Coronary artery (tissue), 2 donors: Measurements from ENCODE around the gene POC1A.

Source experiments
- DNase-seq: peaks from one replicate; pipeline ENCODE4 v3.0.0-alpha.2; 2017; ENCODE audit warnings: low spot score
- H3K27ac ChIP-seq, 2 donors: fragments of 200-600 bp; sonication (generic); one replicate each; pipeline ENCODE4 v1.5.1; 2016 to 2019
- H3K4me3 ChIP-seq: fragments of 200-600 bp; sonication (generic); 2 replicates; pipeline ENCODE4 v1.5.1; 2016; ENCODE audit warnings: mild to moderate bottlenecking, moderate library complexity
- CTCF ChIP-seq: fragments of 200-600 bp; sonication (generic); IDR thresholded peaks from one replicate; pipeline ENCODE4 v1.5.1; 2019; ENCODE audit warnings: antibody characterized with exemption

Gene POC1A

GRCh38 chr3:52029053-52029452, 125.2 kb downstream of the POC1A start:
- H3K4me3 ChIP-seq = no peak overlapping the region
- TF ChIP-seq CTCF = no peak
- peak overlapping the region in 1 of 2 donors; percentile 28 for H3K27ac ChIP-seq
- DNase-seq = no peak

- TF ChIP-seq CTCF = no peak
- Histone ChIP-seq H3K27ac (peak overlapping the region in 1 of 2 donors; percentile 28), H3K4me3 (no peak overlapping the region)
- no peak for DNase-seq
Observed at GRCh38 chr3:52028572-52028971, 125.7 kb downstream of the POC1A start.

- H3K27ac ChIP-seq = peak overlapping the region in 1 of 2 donors; percentile 37
- no peak for DNase-seq
Observed at GRCh38 chr3:52026041-52026440, 128.2 kb downstream of the POC1A start.

DNA sequence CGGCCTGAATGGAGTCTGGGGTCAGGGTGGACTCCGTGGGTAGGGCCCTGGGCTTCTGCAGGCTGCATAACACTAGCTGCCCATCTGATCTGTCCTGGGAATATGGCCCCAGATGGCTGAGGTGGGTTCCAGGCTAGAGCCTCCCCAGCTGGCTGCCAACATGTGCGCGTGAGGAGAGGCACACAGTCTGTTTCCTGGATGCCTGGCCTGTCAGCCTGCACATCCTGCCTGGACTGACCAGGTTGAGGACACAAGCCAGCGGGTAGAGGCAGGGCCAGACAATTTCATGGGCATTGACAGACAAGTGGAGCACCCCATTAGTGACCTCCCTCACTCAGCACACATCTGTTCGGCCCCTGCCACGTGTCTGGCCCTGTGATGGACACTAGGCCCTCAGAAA, 128.8 kb downstream of the POC1A start:
- peak overlapping the region in 1 of 2 donors; percentile 37 for H3K27ac ChIP-seq
- H3K4me3 ChIP-seq = no peak overlapping the region
- no peak for TF ChIP-seq CTCF
- no peak for DNase-seq

More at GRCh38 chr3:52026041-52026440, 128.2 kb downstream of the POC1A start:
- no peak for TF ChIP-seq CTCF
- no peak overlapping the region for H3K4me3 ChIP-seq
